Parathyroid adenoma (tissue), 2 donors: ENCODE data around the gene ACKR2.

ENCODE experiments used
- H2AFZ ChIP-seq: fragments of 300-600 bp; sonication (generic); one replicate; pipeline ENCODE4 v1.7.0; 2017; ENCODE audit warnings: antibody characterized with exemption, mild to moderate bottlenecking
- H3K27ac ChIP-seq: fragments of 300-600 bp; sonication (generic); one replicate; pipeline ENCODE4 v1.7.0; 2017
- H3K27me3 ChIP-seq: fragments of 300-600 bp; sonication (generic); one replicate; pipeline ENCODE4 v1.7.0; 2017; ENCODE audit warnings: low read length; ENCODE audit not compliant: control insufficient read depth, insufficient read depth
- H3K36me3 ChIP-seq: fragments of 300-600 bp; sonication (generic); one replicate; pipeline ENCODE4 v1.7.0; 2017; ENCODE audit warnings: low read length; ENCODE audit not compliant: control insufficient read depth, insufficient read depth
- H3K4me1 ChIP-seq: fragments of 300-600 bp; sonication (generic); one replicate; pipeline ENCODE4 v1.7.0; 2017; ENCODE audit warnings: control low read depth
- H3K4me2 ChIP-seq: fragments of 300-600 bp; sonication (generic); one replicate; pipeline ENCODE4 v1.7.0; 2017; ENCODE audit warnings: low read length
- H3K4me3 ChIP-seq: fragments of 300-600 bp; sonication (generic); one replicate; pipeline ENCODE4 v1.7.0; 2017; ENCODE audit warnings: low read depth, low read length
- H3K79me2 ChIP-seq: fragments of 300-600 bp; sonication (generic); one replicate; pipeline ENCODE4 v1.7.0; 2017; ENCODE audit warnings: control low read depth
- H3K9ac ChIP-seq: fragments of 300-600 bp; sonication (generic); one replicate; pipeline ENCODE4 v1.7.0; 2017; ENCODE audit warnings: mild to moderate bottlenecking
- H3K9me3 ChIP-seq: fragments of 300-600 bp; sonication (generic); one replicate; pipeline ENCODE4 v1.7.0; 2017; ENCODE audit warnings: low read length; ENCODE audit not compliant: control insufficient read depth
- TF ChIP-seq, protein P1 (sequence below): fragments of 300-600 bp; sonication (generic); IDR thresholded peaks from one replicate; pipeline ENCODE4 v1.7.0; 2017; ENCODE audit warnings: antibody characterized with exemption, mild to moderate bottlenecking
- donor health status: primary hyperparathyroidism.

Gene ACKR2

DNA sequence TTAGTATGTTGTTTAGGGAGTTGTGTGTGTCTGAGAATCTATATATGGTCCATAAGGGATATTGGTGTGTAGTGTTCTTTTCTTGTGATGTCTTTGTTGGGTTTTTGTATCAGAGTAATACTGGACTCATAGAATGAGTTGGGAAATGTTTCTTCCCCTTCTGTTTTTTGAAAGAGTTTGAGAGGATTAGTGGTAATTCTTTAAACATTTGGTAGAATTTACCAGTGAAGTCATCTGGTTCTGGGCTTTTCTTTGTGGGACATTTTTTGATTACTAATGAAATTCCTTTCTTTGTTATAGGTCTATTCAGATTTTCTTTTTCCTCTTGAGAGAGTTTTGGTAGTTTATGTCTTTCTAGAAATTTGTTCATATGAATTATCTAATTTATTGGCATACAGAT lies 16.9 kb downstream of the ACKR2 start:
- no peaks in the 10 kb centered on the region for H3K36me3 ChIP-seq
- H3K9ac ChIP-seq, result no peak overlapping the region
- H3K4me3 ChIP-seq, result no peak overlapping the region
- no peaks in the 10 kb centered on the region for H3K9me3 ChIP-seq
- no peak overlapping the region for H2AFZ ChIP-seq
- TF ChIP-seq, protein P1, sequence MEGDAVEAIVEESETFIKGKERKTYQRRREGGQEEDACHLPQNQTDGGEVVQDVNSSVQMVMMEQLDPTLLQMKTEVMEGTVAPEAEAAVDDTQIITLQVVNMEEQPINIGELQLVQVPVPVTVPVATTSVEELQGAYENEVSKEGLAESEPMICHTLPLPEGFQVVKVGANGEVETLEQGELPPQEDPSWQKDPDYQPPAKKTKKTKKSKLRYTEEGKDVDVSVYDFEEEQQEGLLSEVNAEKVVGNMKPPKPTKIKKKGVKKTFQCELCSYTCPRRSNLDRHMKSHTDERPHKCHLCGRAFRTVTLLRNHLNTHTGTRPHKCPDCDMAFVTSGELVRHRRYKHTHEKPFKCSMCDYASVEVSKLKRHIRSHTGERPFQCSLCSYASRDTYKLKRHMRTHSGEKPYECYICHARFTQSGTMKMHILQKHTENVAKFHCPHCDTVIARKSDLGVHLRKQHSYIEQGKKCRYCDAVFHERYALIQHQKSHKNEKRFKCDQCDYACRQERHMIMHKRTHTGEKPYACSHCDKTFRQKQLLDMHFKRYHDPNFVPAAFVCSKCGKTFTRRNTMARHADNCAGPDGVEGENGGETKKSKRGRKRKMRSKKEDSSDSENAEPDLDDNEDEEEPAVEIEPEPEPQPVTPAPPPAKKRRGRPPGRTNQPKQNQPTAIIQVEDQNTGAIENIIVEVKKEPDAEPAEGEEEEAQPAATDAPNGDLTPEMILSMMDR, result no peak
- H3K4me2 ChIP-seq, result no peak overlapping the region
- H3K79me2 ChIP-seq, result no peaks in the 10 kb centered on the region
- peaks cover 2% of the 10 kb centered on the region for H3K4me1 ChIP-seq
- H3K27ac ChIP-seq, result no peak overlapping the region
- H3K27me3 ChIP-seq, result no peaks in the 10 kb centered on the region

DNA sequence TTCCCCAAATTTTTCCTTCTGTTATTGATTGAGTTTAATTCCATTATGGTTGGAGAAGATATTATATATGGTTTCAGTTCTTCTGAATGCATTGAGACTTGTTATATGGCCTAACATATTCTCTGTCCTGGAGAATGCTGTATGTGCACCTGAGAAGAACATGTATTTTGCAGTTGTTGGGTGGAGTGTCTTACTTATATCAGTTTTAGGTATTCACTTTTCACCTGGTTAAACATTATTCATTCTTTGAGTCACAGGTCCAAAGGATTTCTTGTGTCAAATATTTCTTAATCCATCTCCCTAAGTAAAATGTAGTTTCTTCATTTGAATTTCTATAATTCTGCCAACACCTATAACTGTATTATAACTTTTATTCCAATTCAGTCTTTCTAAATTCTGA lies 17.8 kb downstream of the ACKR2 start:
- Histone ChIP-seq H3K9ac (no peak overlapping the region), H3K36me3 (no peaks in the 10 kb centered on the region)
- TF ChIP-seq, protein P1, result no peak

DNA sequence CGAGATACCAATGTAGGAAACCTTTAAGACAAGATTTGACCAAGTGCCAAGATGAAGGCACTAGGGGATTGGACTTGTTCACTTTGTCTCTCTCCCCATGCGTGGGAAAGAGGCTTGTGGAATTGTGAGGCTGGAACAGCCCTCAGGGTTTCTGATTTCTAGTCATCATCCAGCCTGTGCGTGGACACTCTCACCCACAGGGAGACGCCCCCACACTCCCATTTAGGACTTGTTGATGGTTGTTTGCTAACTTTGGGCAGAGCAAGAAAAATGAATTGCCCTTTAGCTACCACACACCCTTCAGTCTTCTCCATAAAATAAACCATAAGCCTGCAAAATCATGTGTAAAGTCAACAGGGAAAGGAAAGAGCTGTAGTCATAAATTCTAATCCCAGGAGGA lies 18.4 kb downstream of the ACKR2 start:
- peaks cover 2% of the 10 kb centered on the region for H3K4me1 ChIP-seq
- no peak overlapping the region for H2AFZ ChIP-seq
- no peak overlapping the region for H3K4me3 ChIP-seq
- TF ChIP-seq, protein P1, result no peak
- no peak overlapping the region for H3K27ac ChIP-seq
- no peak overlapping the region for H3K9ac ChIP-seq
- H3K27me3 ChIP-seq, result no peaks in the 10 kb centered on the region
- H3K36me3 ChIP-seq, result no peaks in the 10 kb centered on the region
- H3K4me2 ChIP-seq, result no peak overlapping the region
- no peaks in the 10 kb centered on the region for H3K9me3 ChIP-seq
- H3K79me2 ChIP-seq, result no peaks in the 10 kb centered on the region

More for the DNA sequence above, 17.8 kb downstream of the ACKR2 start:
- no peaks in the 10 kb centered on the region for H3K79me2 ChIP-seq
- no peak overlapping the region for H3K4me2 ChIP-seq
- H3K9me3 ChIP-seq, result no peaks in the 10 kb centered on the region
- H2AFZ ChIP-seq, result no peak overlapping the region
- peaks cover 2% of the 10 kb centered on the region for H3K4me1 ChIP-seq
- no peak overlapping the region for H3K27ac ChIP-seq
- no peak overlapping the region for H3K4me3 ChIP-seq
- H3K27me3 ChIP-seq, result no peaks in the 10 kb centered on the region

DNA sequence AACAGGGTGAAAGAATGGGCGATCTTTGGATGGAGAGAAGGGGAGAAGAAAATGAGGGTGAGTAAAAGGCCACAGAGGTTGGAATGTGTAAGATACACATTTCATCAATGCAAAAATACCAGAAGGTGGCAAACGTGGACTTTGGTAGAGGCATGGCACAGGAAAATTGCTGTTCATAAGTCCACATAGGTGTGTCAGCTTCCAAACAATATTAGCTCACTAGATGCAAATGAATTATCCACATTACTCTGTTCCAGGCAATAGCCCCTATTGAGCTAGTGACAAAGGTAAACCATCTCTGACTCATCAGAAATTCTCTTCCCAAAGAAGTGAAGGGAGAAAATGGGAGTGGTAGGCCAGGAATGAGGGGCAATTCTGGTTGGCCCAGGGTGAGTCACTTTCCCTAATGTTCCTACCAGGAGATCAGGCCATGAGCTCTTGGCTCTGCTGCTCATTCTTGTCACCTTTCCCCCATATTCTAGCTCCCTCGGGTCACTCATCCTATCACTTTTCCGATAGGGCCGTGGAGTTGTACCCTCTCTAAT lies 19.9 kb downstream of the ACKR2 start:
- H3K4me3 ChIP-seq, result no peak overlapping the region
- no peaks in the 10 kb centered on the region for H3K27me3 ChIP-seq
- no peak overlapping the region for H3K27ac ChIP-seq
- no peak overlapping the region for H3K9ac ChIP-seq
- peaks cover 2% of the 10 kb centered on the region for H3K4me1 ChIP-seq
- H2AFZ ChIP-seq, result no peak overlapping the region
- TF ChIP-seq, protein P1, result no peak
- H3K36me3 ChIP-seq, result no peaks in the 10 kb centered on the region
- H3K79me2 ChIP-seq, result no peaks in the 10 kb centered on the region
- no peak overlapping the region for H3K4me2 ChIP-seq
- no peaks in the 10 kb centered on the region for H3K9me3 ChIP-seq
